DOHH2 (cell line): ENCODE measurements around the gene ZNF670.

Experiments
- H3F3A ChIP-seq: fragments of 200-600 bp; sonication (generic), shearing (Covaris generic); 2 replicates; pipeline ENCODE4 v1.6.0; 2016; ENCODE audit warnings: antibody characterized with exemption, mild to moderate bottlenecking; ENCODE audit not compliant: control insufficient read depth, insufficient read depth
- H3K27ac ChIP-seq: fragments of 200-600 bp; sonication (generic); 2 replicates; pipeline ENCODE4 v1.5.1; 2014; ENCODE audit warnings: low read depth, mild to moderate bottlenecking, low read length, moderate library complexity
- H3K27me3 ChIP-seq: fragments of 200-600 bp; sonication (generic); 2 replicates; pipeline ENCODE4 v1.6.1; 2014; ENCODE audit warnings: mild to moderate bottlenecking, low read length, mixed read lengths; ENCODE audit not compliant: control insufficient read depth
- H3K36me3 ChIP-seq: fragments of 200-600 bp; sonication (generic); 2 replicates; pipeline ENCODE4 v1.6.1; 2014; ENCODE audit warnings: mild to moderate bottlenecking, low read length, moderate library complexity, mixed read lengths; ENCODE audit not compliant: control insufficient read depth
- H3K4me1 ChIP-seq: fragments of 200-600 bp; sonication (generic); 2 replicates; pipeline ENCODE4 v1.6.1; 2014; ENCODE audit warnings: mild to moderate bottlenecking, low read length, mixed read lengths; ENCODE audit not compliant: control insufficient read depth
- H3K4me2 ChIP-seq: fragments of 200-600 bp; sonication (generic); 2 replicates; pipeline ENCODE4 v1.6.0; 2014; ENCODE audit warnings: mild to moderate bottlenecking, low read length, moderate library complexity
- H3K4me3 ChIP-seq: fragments of 200-600 bp; sonication (generic); 2 replicates; pipeline ENCODE4 v1.5.1; 2014; ENCODE audit warnings: mild to moderate bottlenecking, low read length, mixed read lengths
- H3K79me2 ChIP-seq: fragments of 200-600 bp; sonication (generic); 2 replicates; pipeline ENCODE4 v1.6.1; 2014; ENCODE audit warnings: mild to moderate bottlenecking, low read length, mixed read lengths; ENCODE audit not compliant: control insufficient read depth
- H3K9me2 ChIP-seq: fragments of 200-600 bp; sonication (generic); replicated peaks from 2 replicates; pipeline ENCODE4 v1.6.1; 2014; ENCODE audit warnings: mild to moderate bottlenecking, low read length, mixed read lengths; ENCODE audit not compliant: control insufficient read depth
- H3K9me3 ChIP-seq: fragments of 200-600 bp; sonication (generic); 2 replicates; pipeline ENCODE4 v1.6.1; 2014; ENCODE audit warnings: antibody characterized with exemption, low read length, mixed read lengths; ENCODE audit not compliant: control insufficient read depth, insufficient read depth
- H4K20me1 ChIP-seq: fragments of 200-600 bp; sonication (generic); 2 replicates; pipeline ENCODE4 v1.6.0; 2014; ENCODE audit warnings: low read depth, mild to moderate bottlenecking, antibody characterized with exemption, low read length, moderate library complexity; ENCODE audit not compliant: control insufficient read depth, insufficient read depth
- EZH2phosphoT487 ChIP-seq: fragments of 200-600 bp; sonication (generic); IDR thresholded peaks from 2 replicates; pipeline ENCODE4 v1.6.1; 2017; ENCODE audit warnings: borderline replicate concordance, mild to moderate bottlenecking, antibody characterized with exemption, low read length, moderate library complexity, mixed read lengths
- TF ChIP-seq, protein P1 (sequence below): fragments of 200-600 bp; sonication (generic); IDR thresholded peaks from one replicate; pipeline ENCODE4 v1.5.1; 2014; ENCODE audit warnings: antibody characterized with exemption, mild to moderate bottlenecking, low read depth, low read length; ENCODE audit not compliant: poor library complexity, severe bottlenecking

The ZNF670 gene

DNA sequence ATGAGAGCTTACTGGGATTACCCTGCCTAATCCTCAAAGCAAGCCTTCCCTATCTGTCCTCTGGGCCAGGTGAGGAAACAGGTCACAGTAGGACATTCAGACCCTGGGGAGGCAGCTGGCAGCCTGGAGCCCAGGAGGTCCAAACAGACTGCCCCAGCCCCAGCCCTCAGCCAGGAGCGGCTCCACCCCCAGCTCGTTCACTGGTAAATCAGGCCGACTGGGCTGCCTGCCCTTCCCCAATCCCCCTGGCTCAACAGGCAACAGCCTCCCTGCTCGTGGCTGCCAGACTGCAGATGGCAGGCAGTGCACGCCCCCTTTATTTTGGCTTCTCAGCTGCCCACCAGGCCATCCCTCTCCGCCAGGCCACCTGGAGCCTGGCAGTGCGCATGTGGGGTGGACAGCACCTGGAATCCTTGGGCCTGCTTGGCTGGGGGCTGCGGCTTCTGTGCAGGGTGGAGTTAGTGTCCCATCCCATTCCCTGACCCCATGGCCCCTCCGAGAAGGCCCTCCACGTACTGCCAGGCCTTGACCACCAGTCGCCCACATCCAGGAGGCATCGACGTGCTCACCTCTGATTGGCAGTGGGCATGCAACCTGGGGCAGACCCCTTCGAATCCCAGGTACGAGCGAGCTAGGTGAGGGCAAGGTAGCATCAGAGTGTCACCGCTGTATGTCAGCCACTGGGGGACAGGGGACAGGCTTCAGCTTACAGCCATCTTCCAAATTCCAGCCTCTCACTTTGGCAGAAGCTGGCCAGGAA, 11.2 kb upstream of the ZNF670 start:
- no peaks in the 10 kb centered on the region for H3K79me2 ChIP-seq
- H3K9me3 ChIP-seq: no peaks in the 10 kb centered on the region
- no peak overlapping the region for H3K27ac ChIP-seq
- H3K4me2 ChIP-seq: no peak overlapping the region
- H3F3A ChIP-seq: no peaks in the 10 kb centered on the region
- no peaks in the 10 kb centered on the region for H4K20me1 ChIP-seq
- no peaks in the 10 kb centered on the region for H3K36me3 ChIP-seq
- TF ChIP-seq, protein P1, sequence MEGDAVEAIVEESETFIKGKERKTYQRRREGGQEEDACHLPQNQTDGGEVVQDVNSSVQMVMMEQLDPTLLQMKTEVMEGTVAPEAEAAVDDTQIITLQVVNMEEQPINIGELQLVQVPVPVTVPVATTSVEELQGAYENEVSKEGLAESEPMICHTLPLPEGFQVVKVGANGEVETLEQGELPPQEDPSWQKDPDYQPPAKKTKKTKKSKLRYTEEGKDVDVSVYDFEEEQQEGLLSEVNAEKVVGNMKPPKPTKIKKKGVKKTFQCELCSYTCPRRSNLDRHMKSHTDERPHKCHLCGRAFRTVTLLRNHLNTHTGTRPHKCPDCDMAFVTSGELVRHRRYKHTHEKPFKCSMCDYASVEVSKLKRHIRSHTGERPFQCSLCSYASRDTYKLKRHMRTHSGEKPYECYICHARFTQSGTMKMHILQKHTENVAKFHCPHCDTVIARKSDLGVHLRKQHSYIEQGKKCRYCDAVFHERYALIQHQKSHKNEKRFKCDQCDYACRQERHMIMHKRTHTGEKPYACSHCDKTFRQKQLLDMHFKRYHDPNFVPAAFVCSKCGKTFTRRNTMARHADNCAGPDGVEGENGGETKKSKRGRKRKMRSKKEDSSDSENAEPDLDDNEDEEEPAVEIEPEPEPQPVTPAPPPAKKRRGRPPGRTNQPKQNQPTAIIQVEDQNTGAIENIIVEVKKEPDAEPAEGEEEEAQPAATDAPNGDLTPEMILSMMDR: no peak
- no peak for TF ChIP-seq EZH2phosphoT487
- H3K9me2 ChIP-seq: no peaks in the 10 kb centered on the region
- no peaks in the 10 kb centered on the region for H3K27me3 ChIP-seq
- no peaks in the 10 kb centered on the region for H3K4me1 ChIP-seq
- no peak overlapping the region for H3K4me3 ChIP-seq

DNA sequence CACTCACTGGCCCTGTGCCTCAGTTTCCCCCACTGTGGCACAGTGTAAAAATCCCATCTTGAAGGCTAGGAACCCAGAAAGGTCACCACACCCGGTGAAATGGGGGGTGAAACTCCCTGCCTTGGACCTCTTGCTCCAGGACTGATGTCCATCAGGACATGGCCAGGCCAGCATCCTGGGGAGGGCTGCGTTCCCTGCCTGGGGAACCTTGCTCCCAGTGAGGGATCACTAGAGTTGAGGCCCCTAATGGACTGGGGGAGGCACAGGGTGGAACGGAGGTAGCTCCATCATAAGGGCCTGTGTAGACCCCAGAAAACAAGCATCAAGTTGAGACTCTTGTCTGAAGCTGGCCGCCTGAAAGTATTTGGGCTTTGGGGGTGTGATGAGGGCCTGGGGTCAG, 10.4 kb upstream of the ZNF670 start:
- Histone ChIP-seq H3K4me2 (no peak overlapping the region), H3K4me1 (no peaks in the 10 kb centered on the region), H3K4me3 (no peak overlapping the region), H3K79me2 (no peaks in the 10 kb centered on the region), H3K27me3 (no peaks in the 10 kb centered on the region), H4K20me1 (no peaks in the 10 kb centered on the region), H3K36me3 (no peaks in the 10 kb centered on the region), H3K9me2 (no peaks in the 10 kb centered on the region), H3K9me3 (no peaks in the 10 kb centered on the region), H3K27ac (no peak overlapping the region), H3F3A (no peaks in the 10 kb centered on the region)
- no peak for TF ChIP-seq EZH2phosphoT487
- TF ChIP-seq, protein P1: no peak

DNA sequence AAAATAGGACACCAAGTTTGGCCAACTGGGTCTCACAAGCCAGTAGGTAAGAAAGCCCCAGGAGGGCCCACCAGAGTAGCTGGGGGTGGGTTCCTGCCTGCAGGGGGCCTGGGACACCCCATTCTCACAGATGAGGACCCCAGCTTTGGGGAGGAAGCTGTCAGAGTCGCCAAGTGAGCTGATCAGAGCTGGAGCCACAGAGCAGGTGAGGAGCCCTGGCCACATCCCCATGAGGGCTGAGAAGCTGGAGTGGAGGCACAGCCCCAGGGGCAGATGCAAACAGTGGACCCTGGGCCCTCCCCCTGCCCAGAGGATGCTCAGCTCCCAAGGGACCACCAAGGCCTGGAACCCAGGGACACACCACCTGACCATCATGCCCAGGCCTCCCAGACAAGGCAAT, 8.6 kb upstream of the ZNF670 start:
- Histone ChIP-seq H3K9me2 (no peaks in the 10 kb centered on the region), H3K4me1 (no peaks in the 10 kb centered on the region), H3K4me3 (no peak overlapping the region), H3K27me3 (no peaks in the 10 kb centered on the region), H3K27ac (no peak overlapping the region), H4K20me1 (no peaks in the 10 kb centered on the region), H3K4me2 (no peak overlapping the region), H3K36me3 (no peaks in the 10 kb centered on the region), H3K79me2 (no peaks in the 10 kb centered on the region), H3F3A (no peaks in the 10 kb centered on the region), H3K9me3 (no peaks in the 10 kb centered on the region)
- TF ChIP-seq EZH2phosphoT487: no peak

DNA sequence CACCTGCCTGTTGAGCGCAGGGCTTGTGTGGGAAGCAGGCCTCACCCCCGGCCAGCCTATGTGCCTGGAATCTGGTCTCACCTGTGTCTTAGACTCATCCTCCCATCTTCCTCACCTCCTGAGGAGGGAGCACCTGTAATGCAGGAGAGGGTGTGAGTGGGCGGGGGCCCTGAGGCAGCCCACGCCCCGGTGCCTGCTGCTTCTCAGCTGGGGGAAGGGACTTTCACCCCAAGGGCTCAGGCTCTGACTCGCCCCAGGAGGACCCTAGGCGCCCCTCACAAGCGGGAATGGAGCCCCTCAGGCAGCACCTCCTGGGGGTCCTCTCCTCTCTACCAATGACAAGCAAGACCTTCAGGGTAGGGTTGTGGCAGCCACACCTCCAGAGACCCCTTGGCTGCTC, 6.7 kb upstream of the ZNF670 start:
- H3K79me2 ChIP-seq: no peaks in the 10 kb centered on the region
- H3K4me1 ChIP-seq: no peaks in the 10 kb centered on the region
- no peaks in the 10 kb centered on the region for H3K27me3 ChIP-seq
- no peaks in the 10 kb centered on the region for H4K20me1 ChIP-seq
- no peaks in the 10 kb centered on the region for H3F3A ChIP-seq
- H3K9me2 ChIP-seq: no peaks in the 10 kb centered on the region
- TF ChIP-seq EZH2phosphoT487: no peak
- TF ChIP-seq, protein P1: no peak
- H3K4me2 ChIP-seq: no peak overlapping the region
- H3K27ac ChIP-seq: no peak overlapping the region
- no peaks in the 10 kb centered on the region for H3K36me3 ChIP-seq
- no peaks in the 10 kb centered on the region for H3K9me3 ChIP-seq
- H3K4me3 ChIP-seq: no peak overlapping the region
